ENCODE measurements around the gene FAM193B. TPM values are rescaled to one million over a fixed set of nuclear protein-coding genes. Genes with fewer than 3 reads are reported as not detected.
"Not testable (repeated sequence)": the region's sequence is repeated elsewhere in the genome, so short reads cannot be mapped to it uniquely, and the experiment has no call there.

Gene FAM193B
- total RNA-seq, 1 experiment from 2014 or later = 21.8 TPM

GRCh38 chr5:177537389-177538361 lies 16.7 kb downstream of the FAM193B start:
- DNase-seq (ENCODE audit: low spot score) = peak; percentile 94

- no peak for DNase-seq (ENCODE audit: low spot score)
Measured at GRCh38 chr5:177536386-177536785, 18.0 kb downstream of the FAM193B start.

- DNase-seq (ENCODE audit: low spot score) = no peak
Measured at GRCh38 chr5:177535125-177535524, 19.2 kb downstream of the FAM193B start.

- DNase-seq (ENCODE audit: low spot score) = not testable (repeated sequence)
Measured at GRCh38 chr5:177534433-177534832, 19.9 kb downstream of the FAM193B start.

GRCh38 chr5:177531209-177531940 lies 23.0 kb downstream of the FAM193B start:
- DNase-seq (ENCODE audit: low spot score) = no peak

GRCh38 chr5:177530638-177531037 lies 23.7 kb downstream of the FAM193B start:
- no peak for DNase-seq (ENCODE audit: low spot score)

GRCh38 chr5:177529247-177530203 lies 24.8 kb downstream of the FAM193B start:
- no peak for DNase-seq (ENCODE audit: low spot score)

GRCh38 chr5:177528631-177529030 lies 25.7 kb downstream of the FAM193B start:
- no peak for DNase-seq (ENCODE audit: low spot score)

GRCh38 chr5:177527595-177527994 lies 26.8 kb downstream of the FAM193B start:
- DNase-seq (ENCODE audit: low spot score) = no peak

- DNase-seq (ENCODE audit: low spot score) = no peak
Measured at GRCh38 chr5:177526791-177527190, 27.6 kb downstream of the FAM193B start.

- no peak for DNase-seq (ENCODE audit: low spot score)
Measured at GRCh38 chr5:177526191-177526590, 28.2 kb downstream of the FAM193B start.

GRCh38 chr5:177524941-177525655 lies 29.3 kb downstream of the FAM193B start:
- no peak for DNase-seq (ENCODE audit: low spot score)

- DNase-seq (ENCODE audit: low spot score) = no peak
Measured at GRCh38 chr5:177524539-177524900, 29.8 kb downstream of the FAM193B start.

- DNase-seq (ENCODE audit: low spot score) = no peak
Measured at GRCh38 chr5:177523711-177524538, 30.4 kb downstream of the FAM193B start.

GRCh38 chr5:177520916-177521513 lies 33.3 kb downstream of the FAM193B start:
- DNase-seq (ENCODE audit: low spot score) = no peak

- DNase-seq (ENCODE audit: low spot score) = no peak
Measured at GRCh38 chr5:177520271-177520670, 34.1 kb downstream of the FAM193B start.

- no peak for DNase-seq (ENCODE audit: low spot score)
Measured at GRCh38 chr5:177519463-177520235, 34.7 kb downstream of the FAM193B start.

- DNase-seq (ENCODE audit: low spot score) = peak; percentile 97
Measured at GRCh38 chr5:177516601-177517568, 37.5 kb downstream of the FAM193B start, which contains the start of gene DDX41. TSS of gene DDX41 (minus strand) at chr5:177516961. CDS start at chr5:177516945, 16 bp downstream.

Data from A172 (cell line).